DMS53 (cell line): Measurements from ENCODE around the gene RNF14.
"Not testable (repeated sequence)": the region's sequence is repeated elsewhere in the genome, so short reads cannot be mapped to it uniquely, and the experiment has no call there.

Source experiments
- DNase-seq: peaks from one replicate; lab custom pipeline; 2025; lab: John Stamatoyannopoulos, UW

The RNF14 gene

GRCh38 chr5:142015781-142016533 is 47.1 kb downstream of the RNF14 start:
- DNase-seq, result no peak

- no peak for DNase-seq
Measured at GRCh38 chr5:142016556-142016955, 47.7 kb downstream of the RNF14 start.

- no peak for DNase-seq
Measured at GRCh38 chr5:142017832-142018427, 49.0 kb downstream of the RNF14 start.

GRCh38 chr5:142020122-142020659 is 51.3 kb downstream of the RNF14 start:
- no peak for DNase-seq

- DNase-seq, result peak; percentile 86
Measured at GRCh38 chr5:142023836-142024235, 54.9 kb downstream of the RNF14 start.

- DNase-seq, result peak; percentile 96
Measured at GRCh38 chr5:142024771-142025304, 55.9 kb downstream of the RNF14 start.

- no peak for DNase-seq
Measured at GRCh38 chr5:142025637-142026036, 56.7 kb downstream of the RNF14 start.

GRCh38 chr5:142032150-142032549 is 63.2 kb downstream of the RNF14 start:
- DNase-seq, result no peak

GRCh38 chr5:142032747-142033631 is 64.1 kb downstream of the RNF14 start:
- DNase-seq, result no peak

- not testable (repeated sequence) for DNase-seq
Measured at GRCh38 chr5:142033632-142034567, 65.0 kb downstream of the RNF14 start.

GRCh38 chr5:142034994-142035393 is 66.1 kb downstream of the RNF14 start:
- no peak for DNase-seq

- DNase-seq, result no peak
Measured at GRCh38 chr5:142036918-142037317, 68.0 kb downstream of the RNF14 start.

- not testable (repeated sequence) for DNase-seq
Measured at GRCh38 chr5:142037599-142037998, 68.7 kb downstream of the RNF14 start.

- DNase-seq, result no peak
Measured at GRCh38 chr5:142038735-142039134, 69.8 kb downstream of the RNF14 start.
